PC-3 (cell line): Measurements from ENCODE around the gene MRFAP1. TPM values are rescaled to one million over a fixed set of nuclear protein-coding genes. Genes with fewer than 3 reads are reported as not detected.

Experiments
- ATAC-seq: fragments of 200-7000 bp; cut with Tn5 transposase; 2 replicates; pipeline ENCODE4 v1.9.1; 2020; ENCODE audit warnings: mild to moderate bottlenecking, moderate library complexity
- BruUV-seq: library from RNA; stranded (reverse); fragments of 400-500 nt; replicated peaks from 2 replicates; lab custom pipeline; 2021; lab: Mats Ljungman, UMichigan
- CTCF ChIA-PET: fragments of 300-600 bp; sonication (Branson Sonifier 250); formaldehyde crosslinking; loops from one replicate; lab custom pipeline; 2022; ENCODE audit warnings: antibody characterized with exemption; lab: Charles Lee
- POLR2A ChIA-PET: fragments of 300-600 bp; sonication (Branson Sonifier 250); formaldehyde crosslinking; loops from one replicate; lab custom pipeline; 2022; ENCODE audit warnings: antibody characterized with exemption; ENCODE audit not compliant: unreplicated experiment; lab: Charles Lee
- DNase-seq: peaks from one replicate; pipeline ENCODE4 v3.0.0-alpha.2; 2015
- H2AFZ ChIP-seq: fragments of 300-600 bp; sonication (generic); 2 replicates; pipeline ENCODE4 v1.6.0; 2016; ENCODE audit warnings: antibody characterized with exemption, low read length
- H3F3A ChIP-seq: fragments of 300-600 bp; sonication (generic); one replicate; pipeline ENCODE4 v1.6.0; 2017; ENCODE audit warnings: antibody characterized with exemption, low read length, control low read depth, mild to moderate bottlenecking; ENCODE audit not compliant: unreplicated experiment
- H3K27ac ChIP-seq: fragments of 300-600 bp; sonication (generic); 2 replicates; pipeline ENCODE4 v1.5.1; 2016; ENCODE audit warnings: mild to moderate bottlenecking, low read length
- H3K27me3 ChIP-seq: fragments of 300-600 bp; sonication (generic); 2 replicates; pipeline ENCODE4 v1.6.1; 2016; ENCODE audit warnings: low read length, mixed read lengths
- H3K36me3 ChIP-seq: fragments of 300-600 bp; sonication (generic); 2 replicates; pipeline ENCODE4 v1.6.1; 2016; ENCODE audit warnings: low read depth, mixed run types, low read length, mixed read lengths
- H3K4me1 ChIP-seq: fragments of 300-600 bp; sonication (generic); 2 replicates; pipeline ENCODE4 v1.5.1; 2016; ENCODE audit warnings: low read length; ENCODE audit not compliant: insufficient read depth
- H3K4me2 ChIP-seq: fragments of 300-600 bp; sonication (generic); 2 replicates; pipeline ENCODE4 v1.6.0; 2016; ENCODE audit warnings: low read length
- H3K4me3 ChIP-seq: fragments of 300-600 bp; sonication (generic); 2 replicates; pipeline ENCODE4 v1.5.1; 2016; ENCODE audit warnings: mild to moderate bottlenecking, low read length, mixed read lengths
- H3K79me2 ChIP-seq: fragments of 300-600 bp; sonication (generic); 2 replicates; pipeline ENCODE4 v1.6.1; 2017; ENCODE audit warnings: low read length, mixed read lengths
- H3K9ac ChIP-seq: fragments of 300-600 bp; sonication (generic); 2 replicates; pipeline ENCODE4 v1.6.0; 2016; ENCODE audit warnings: mild to moderate bottlenecking, low read length
- H3K9me2 ChIP-seq: fragments of 300-600 bp; sonication (generic); replicated peaks from 2 replicates; pipeline ENCODE4 v1.6.1; 2016; ENCODE audit warnings: mixed run types, low read length, mixed read lengths
- H3K9me3 ChIP-seq: fragments of 300-600 bp; sonication (generic); 2 replicates; pipeline ENCODE4 v1.6.1; 2016; ENCODE audit warnings: low read length, mixed read lengths
- H4K20me1 ChIP-seq: fragments of 300-600 bp; sonication (generic); 2 replicates; pipeline ENCODE4 v1.6.1; 2016; ENCODE audit warnings: low read length, mixed read lengths
- EZH2 ChIP-seq: fragments of 300-600 bp; sonication (generic); IDR thresholded peaks from one replicate; pipeline ENCODE4 v1.6.1; 2017; ENCODE audit warnings: antibody characterized with exemption, mild to moderate bottlenecking, low read length; ENCODE audit not compliant: unreplicated experiment
- EZH2phosphoT487 ChIP-seq: fragments of 300-600 bp; sonication (generic); IDR thresholded peaks from 2 replicates; pipeline ENCODE4 v1.6.1; 2018; ENCODE audit warnings: mild to moderate bottlenecking, antibody characterized with exemption, low read length, borderline replicate concordance
- intact Hi-C: fragments of 100-400 bp; cut with micrococcal nuclease; formaldehyde crosslinking; loops from 2 replicates; pipeline ENCODE4 v1.9.0; 2023
- total RNA-seq: library from RNA; depleted of rRNA; stranded (reverse); fragments of >200 nt; gene quantifications from 2 replicates; pipeline ENCODE4 v1.2.3, GENCODE V29; 2014
- TF ChIP-seq, protein P1 (sequence below): fragments of 300-600 bp; sonication (generic); conservative IDR thresholded peaks from 2 replicates; pipeline ENCODE4 v1.5.1; 2017; ENCODE audit warnings: antibody characterized with exemption, low read depth, mild to moderate bottlenecking, low read length

Gene MRFAP1
- total RNA-seq, 1 experiment from 2014 or later = 122 TPM

- no peak overlapping the region for H3K4me3 ChIP-seq
- ChIA-PET CTCF (no interaction called here), POLR2A (no interaction called here)
- H3K9me3 ChIP-seq = no peaks in the 10 kb centered on the region
- TF ChIP-seq EZH2 = no peak
- no peak for TF ChIP-seq EZH2phosphoT487
- TF ChIP-seq, protein P1, sequence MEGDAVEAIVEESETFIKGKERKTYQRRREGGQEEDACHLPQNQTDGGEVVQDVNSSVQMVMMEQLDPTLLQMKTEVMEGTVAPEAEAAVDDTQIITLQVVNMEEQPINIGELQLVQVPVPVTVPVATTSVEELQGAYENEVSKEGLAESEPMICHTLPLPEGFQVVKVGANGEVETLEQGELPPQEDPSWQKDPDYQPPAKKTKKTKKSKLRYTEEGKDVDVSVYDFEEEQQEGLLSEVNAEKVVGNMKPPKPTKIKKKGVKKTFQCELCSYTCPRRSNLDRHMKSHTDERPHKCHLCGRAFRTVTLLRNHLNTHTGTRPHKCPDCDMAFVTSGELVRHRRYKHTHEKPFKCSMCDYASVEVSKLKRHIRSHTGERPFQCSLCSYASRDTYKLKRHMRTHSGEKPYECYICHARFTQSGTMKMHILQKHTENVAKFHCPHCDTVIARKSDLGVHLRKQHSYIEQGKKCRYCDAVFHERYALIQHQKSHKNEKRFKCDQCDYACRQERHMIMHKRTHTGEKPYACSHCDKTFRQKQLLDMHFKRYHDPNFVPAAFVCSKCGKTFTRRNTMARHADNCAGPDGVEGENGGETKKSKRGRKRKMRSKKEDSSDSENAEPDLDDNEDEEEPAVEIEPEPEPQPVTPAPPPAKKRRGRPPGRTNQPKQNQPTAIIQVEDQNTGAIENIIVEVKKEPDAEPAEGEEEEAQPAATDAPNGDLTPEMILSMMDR = no peak
- no peaks in the 10 kb centered on the region for H3K79me2 ChIP-seq
- intact Hi-C loops = no loop called here
- no peaks in the 10 kb centered on the region for H3K27me3 ChIP-seq
- no peak for DNase-seq
- BruUV-seq = no TSS peak
- no peak overlapping the region for H3K27ac ChIP-seq
- no peaks in the 10 kb centered on the region for H3K4me1 ChIP-seq
- no peak overlapping the region for H2AFZ ChIP-seq
- H3K9me2 ChIP-seq = no peaks in the 10 kb centered on the region
- H4K20me1 ChIP-seq = no peaks in the 10 kb centered on the region
- ATAC-seq = no peak
- H3K9ac ChIP-seq = no peak overlapping the region
- H3F3A ChIP-seq = no peaks in the 10 kb centered on the region
- H3K4me2 ChIP-seq = no peak overlapping the region
- H3K36me3 ChIP-seq = no peaks in the 10 kb centered on the region
Observed at GRCh38 chr4:6598641-6599040, 41.8 kb upstream of the MRFAP1 start.

GRCh38 chr4:6601661-6602250 is 38.7 kb upstream of the MRFAP1 start:
- Histone ChIP-seq H3K4me1 (no peaks in the 10 kb centered on the region), H3K36me3 (no peaks in the 10 kb centered on the region; the same call in 1 of the 2 replicates), H3K9me3 (no peaks in the 10 kb centered on the region), H3K4me2 (no peak overlapping the region), H3K79me2 (no peaks in the 10 kb centered on the region), H3K4me3 (no peak overlapping the region), H3K9ac (no peak overlapping the region), H2AFZ (no peak overlapping the region), H3F3A (no peaks in the 10 kb centered on the region), H3K27me3 (no peaks in the 10 kb centered on the region), H3K27ac (no peak overlapping the region), H4K20me1 (no peaks in the 10 kb centered on the region), H3K9me2 (no peaks in the 10 kb centered on the region)
- CTCF ChIA-PET = no interaction called here
- DNase-seq = no peak
- POLR2A ChIA-PET = no interaction called here
- intact Hi-C loops = no loop called here
- no peak for TF ChIP-seq EZH2
- no peak for TF ChIP-seq EZH2phosphoT487
- TF ChIP-seq, protein P1 = no peak
- ATAC-seq = no peak
- BruUV-seq = no TSS peak

DNA sequence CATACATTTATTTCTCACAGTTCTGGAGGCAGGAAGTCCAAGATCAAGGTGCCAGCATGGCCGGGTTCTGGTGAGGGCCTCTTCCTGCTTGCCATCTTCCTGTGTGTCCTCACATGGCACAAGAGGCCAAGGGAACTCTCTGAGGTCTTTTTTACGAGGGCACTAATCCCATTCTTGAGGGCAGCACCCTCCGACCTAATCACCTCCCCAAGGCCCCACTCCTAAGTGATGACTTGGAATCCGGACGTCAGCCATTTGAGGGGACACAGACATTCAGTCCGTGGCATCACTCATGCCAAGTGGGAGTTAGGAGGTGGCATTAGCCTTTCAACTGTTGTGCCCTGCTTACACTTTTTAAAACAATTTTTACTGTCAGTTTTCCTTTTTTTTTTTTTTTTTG is 38.2 kb upstream of the MRFAP1 start:
- Histone ChIP-seq H3K27ac (no peak overlapping the region), H3K9me3 (no peaks in the 10 kb centered on the region), H4K20me1 (no peaks in the 10 kb centered on the region), H2AFZ (no peak overlapping the region), H3K36me3 (no peaks in the 10 kb centered on the region; the same call in 1 of the 2 replicates), H3K4me3 (no peak overlapping the region), H3K9ac (no peak overlapping the region), H3K27me3 (no peaks in the 10 kb centered on the region), H3F3A (no peaks in the 10 kb centered on the region), H3K4me1 (no peaks in the 10 kb centered on the region), H3K9me2 (no peaks in the 10 kb centered on the region), H3K79me2 (no peaks in the 10 kb centered on the region), H3K4me2 (no peak overlapping the region)
- no peak for ATAC-seq
- BruUV-seq = no TSS peak
- no peak for DNase-seq
- POLR2A ChIA-PET = no interaction called here
- CTCF ChIA-PET = no interaction called here
- intact Hi-C loops = no loop called here
- TF ChIP-seq, protein P1 = no peak
- no peak for TF ChIP-seq EZH2phosphoT487
- no peak for TF ChIP-seq EZH2
